ENCODE results near the gene FBXO38.

FBXO38 gene

DNA sequence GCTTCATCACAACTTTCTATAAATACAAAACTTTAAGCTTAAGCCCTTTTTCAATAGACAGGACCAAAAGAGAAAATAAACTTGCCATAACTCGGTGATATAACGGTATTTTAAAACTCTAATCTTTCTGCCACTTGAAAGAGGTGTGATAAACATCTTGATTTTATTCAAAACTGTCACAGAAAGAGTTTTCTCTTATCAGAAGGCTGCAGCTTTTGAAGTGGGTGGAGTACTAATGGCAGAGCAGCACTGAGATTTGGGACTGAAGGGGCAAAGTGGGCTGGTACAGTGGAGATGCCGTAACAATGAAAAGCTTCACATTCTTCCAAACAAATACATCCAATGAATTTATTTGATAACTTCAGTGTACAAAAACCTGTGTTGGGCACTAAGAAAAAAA, 92.5 kb downstream of the FBXO38 start (continued):
- no peak for TF ChIP-seq ZNF23 (tag by site-specific recombination; IDR thresholded peaks at IDR 0.05; ENCODE audit: borderline replicate concordance)
- no peak for TF ChIP-seq HOXD13 (CRISPR knock-in tag; IDR thresholded peaks at IDR 0.05; ENCODE audit: borderline replicate concordance)
- TF ChIP-seq, protein P1, sequence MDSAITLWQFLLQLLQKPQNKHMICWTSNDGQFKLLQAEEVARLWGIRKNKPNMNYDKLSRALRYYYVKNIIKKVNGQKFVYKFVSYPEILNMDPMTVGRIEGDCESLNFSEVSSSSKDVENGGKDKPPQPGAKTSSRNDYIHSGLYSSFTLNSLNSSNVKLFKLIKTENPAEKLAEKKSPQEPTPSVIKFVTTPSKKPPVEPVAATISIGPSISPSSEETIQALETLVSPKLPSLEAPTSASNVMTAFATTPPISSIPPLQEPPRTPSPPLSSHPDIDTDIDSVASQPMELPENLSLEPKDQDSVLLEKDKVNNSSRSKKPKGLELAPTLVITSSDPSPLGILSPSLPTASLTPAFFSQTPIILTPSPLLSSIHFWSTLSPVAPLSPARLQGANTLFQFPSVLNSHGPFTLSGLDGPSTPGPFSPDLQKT (IDR thresholded peaks at IDR 0.05; ENCODE audit: borderline replicate concordance, low read depth, low read length), result no peak
- TF ChIP-seq ZIC2 (tag by site-specific recombination; IDR thresholded peaks at IDR 0.05), result no peak

DNA sequence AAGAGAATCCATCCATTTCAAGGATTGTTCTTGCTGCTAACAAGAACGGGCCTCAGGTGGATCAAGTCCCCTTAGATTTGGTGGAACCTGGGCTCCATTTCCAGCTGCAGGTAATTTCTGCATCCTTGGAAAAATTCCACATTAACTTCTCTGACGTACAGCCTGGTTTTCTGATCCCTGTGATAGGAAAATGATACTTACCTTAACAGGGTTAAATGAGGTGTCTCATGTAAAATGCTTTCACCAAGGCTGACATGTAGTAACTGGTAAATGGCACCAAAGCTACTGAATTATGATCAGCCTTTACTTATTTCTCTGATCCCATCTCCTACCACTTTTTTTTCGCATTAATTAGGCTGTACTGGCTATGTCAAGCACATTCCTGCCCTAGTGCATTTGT, 93.7 kb downstream of the FBXO38 start:
- TF ChIP-seq TRIM28 (IDR thresholded peaks at IDR 0.05; ENCODE audit: borderline replicate concordance, low read length) (no peak), HOXC10 (CRISPR knock-in tag; IDR thresholded peaks at IDR 0.05) (no peak), ZFHX2 (tag by site-specific recombination; conservative IDR thresholded peaks at IDR 0.05) (no peak), ZNF138 (tag by site-specific recombination; IDR thresholded peaks at IDR 0.05; ENCODE audit: borderline replicate concordance) (no peak), ZNF248 (tag by site-specific recombination; IDR thresholded peaks at IDR 0.05) (no peak), ZNF274 (IDR thresholded peaks at IDR 0.05; ENCODE audit: low read length) (no peak), ZNF274 (tag by site-specific recombination; IDR thresholded peaks at IDR 0.05; ENCODE audit: borderline replicate concordance) (no peak)
- TF ChIP-seq, protein P2, sequence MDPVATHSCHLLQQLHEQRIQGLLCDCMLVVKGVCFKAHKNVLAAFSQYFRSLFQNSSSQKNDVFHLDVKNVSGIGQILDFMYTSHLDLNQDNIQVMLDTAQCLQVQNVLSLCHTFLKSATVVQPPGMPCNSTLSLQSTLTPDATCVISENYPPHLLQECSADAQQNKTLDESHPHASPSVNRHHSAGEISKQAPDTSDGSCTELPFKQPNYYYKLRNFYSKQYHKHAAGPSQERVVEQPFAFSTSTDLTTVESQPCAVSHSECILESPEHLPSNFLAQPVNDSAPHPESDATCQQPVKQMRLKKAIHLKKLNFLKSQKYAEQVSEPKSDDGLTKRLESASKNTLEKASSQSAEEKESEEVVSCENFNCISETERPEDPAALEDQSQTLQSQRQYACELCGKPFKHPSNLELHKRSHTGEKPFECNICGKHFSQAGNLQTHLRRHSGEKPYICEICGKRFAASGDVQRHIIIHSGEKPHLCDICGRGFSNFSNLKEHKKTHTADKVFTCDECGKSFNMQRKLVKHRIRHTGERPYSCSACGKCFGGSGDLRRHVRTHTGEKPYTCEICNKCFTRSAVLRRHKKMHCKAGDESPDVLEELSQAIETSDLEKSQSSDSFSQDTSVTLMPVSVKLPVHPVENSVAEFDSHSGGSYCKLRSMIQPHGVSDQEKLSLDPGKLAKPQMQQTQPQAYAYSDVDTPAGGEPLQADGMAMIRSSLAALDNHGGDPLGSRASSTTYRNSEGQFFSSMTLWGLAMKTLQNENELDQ (tag by site-specific recombination; IDR thresholded peaks at IDR 0.05; ENCODE audit: low read depth), result no peak
- TF ChIP-seq, protein P3, sequence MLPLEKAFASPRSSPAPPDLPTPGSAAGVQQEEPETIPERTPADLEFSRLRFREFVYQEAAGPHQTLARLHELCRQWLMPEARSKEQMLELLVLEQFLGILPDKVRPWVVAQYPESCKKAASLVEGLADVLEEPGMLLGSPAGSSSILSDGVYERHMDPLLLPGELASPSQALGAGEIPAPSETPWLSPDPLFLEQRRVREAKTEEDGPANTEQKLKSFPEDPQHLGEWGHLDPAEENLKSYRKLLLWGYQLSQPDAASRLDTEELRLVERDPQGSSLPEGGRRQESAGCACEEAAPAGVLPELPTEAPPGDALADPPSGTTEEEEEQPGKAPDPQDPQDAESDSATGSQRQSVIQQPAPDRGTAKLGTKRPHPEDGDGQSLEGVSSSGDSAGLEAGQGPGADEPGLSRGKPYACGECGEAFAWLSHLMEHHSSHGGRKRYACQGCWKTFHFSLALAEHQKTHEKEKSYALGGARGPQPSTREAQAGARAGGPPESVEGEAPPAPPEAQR (tag by site-specific recombination; IDR thresholded peaks at IDR 0.05), result no peak
- TF ChIP-seq, protein P4, sequence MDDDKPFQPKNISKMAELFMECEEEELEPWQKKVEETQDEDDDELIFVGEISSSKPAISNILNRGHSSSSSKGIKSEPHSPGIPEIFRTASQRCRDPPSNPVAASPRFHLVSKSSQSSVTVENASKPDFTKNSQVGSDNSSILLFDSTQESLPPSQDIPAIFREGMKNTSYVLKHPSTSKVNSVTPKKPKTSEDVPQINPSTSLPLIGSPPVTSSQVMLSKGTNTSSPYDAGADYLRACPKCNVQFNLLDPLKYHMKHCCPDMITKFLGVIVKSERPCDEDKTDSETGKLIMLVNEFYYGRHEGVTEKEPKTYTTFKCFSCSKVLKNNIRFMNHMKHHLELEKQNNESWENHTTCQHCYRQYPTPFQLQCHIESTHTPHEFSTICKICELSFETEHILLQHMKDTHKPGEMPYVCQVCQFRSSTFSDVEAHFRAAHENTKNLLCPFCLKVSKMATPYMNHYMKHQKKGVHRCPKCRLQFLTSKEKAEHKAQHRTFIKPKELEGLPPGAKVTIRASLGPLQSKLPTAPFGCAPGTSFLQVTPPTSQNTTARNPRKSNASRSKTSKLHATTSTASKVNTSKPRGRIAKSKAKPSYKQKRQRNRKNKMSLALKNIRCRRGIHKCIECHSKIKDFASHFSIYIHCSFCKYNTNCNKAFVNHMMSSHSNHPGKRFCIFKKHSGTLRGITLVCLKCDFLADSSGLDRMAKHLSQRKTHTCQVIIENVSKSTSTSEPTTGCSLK (tag by site-specific recombination; IDR thresholded peaks at IDR 0.05), result no peak
- TF ChIP-seq, protein P5, sequence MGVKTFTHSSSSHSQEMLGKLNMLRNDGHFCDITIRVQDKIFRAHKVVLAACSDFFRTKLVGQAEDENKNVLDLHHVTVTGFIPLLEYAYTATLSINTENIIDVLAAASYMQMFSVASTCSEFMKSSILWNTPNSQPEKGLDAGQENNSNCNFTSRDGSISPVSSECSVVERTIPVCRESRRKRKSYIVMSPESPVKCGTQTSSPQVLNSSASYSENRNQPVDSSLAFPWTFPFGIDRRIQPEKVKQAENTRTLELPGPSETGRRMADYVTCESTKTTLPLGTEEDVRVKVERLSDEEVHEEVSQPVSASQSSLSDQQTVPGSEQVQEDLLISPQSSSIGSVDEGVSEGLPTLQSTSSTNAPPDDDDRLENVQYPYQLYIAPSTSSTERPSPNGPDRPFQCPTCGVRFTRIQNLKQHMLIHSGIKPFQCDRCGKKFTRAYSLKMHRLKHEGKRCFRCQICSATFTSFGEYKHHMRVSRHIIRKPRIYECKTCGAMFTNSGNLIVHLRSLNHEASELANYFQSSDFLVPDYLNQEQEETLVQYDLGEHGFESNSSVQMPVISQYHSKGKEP (tag by site-specific recombination; IDR thresholded peaks at IDR 0.05), result no peak
- TF ChIP-seq, protein P6, sequence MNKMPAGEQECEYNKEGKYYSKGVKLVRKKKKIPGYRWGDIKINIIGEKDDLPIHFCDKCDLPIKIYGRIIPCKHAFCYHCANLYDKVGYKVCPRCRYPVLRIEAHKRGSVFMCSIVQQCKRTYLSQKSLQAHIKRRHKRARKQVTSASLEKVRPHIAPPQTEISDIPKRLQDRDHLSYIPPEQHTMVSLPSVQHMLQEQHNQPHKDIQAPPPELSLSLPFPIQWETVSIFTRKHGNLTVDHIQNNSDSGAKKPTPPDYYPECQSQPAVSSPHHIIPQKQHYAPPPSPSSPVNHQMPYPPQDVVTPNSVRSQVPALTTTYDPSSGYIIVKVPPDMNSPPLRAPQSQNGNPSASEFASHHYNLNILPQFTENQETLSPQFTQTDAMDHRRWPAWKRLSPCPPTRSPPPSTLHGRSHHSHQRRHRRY (tag by site-specific recombination; IDR thresholded peaks at IDR 0.05), result no peak
- TF ChIP-seq, protein P7, sequence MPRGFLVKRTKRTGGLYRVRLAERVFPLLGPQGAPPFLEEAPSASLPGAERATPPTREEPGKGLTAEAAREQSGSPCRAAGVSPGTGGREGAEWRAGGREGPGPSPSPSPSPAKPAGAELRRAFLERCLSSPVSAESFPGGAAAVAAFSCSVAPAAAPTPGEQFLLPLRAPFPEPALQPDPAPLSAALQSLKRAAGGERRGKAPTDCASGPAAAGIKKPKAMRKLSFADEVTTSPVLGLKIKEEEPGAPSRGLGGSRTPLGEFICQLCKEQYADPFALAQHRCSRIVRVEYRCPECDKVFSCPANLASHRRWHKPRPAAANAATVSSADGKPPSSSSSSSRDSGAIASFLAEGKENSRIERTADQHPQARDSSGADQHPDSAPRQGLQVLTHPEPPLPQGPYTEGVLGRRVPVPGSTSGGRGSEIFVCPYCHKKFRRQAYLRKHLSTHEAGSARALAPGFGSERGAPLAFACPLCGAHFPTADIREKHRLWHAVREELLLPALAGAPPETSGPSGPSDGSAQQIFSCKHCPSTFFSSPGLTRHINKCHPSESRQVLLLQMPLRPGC (tag by site-specific recombination; IDR thresholded peaks at IDR 0.05), result no peak
- TF ChIP-seq, protein P8, sequence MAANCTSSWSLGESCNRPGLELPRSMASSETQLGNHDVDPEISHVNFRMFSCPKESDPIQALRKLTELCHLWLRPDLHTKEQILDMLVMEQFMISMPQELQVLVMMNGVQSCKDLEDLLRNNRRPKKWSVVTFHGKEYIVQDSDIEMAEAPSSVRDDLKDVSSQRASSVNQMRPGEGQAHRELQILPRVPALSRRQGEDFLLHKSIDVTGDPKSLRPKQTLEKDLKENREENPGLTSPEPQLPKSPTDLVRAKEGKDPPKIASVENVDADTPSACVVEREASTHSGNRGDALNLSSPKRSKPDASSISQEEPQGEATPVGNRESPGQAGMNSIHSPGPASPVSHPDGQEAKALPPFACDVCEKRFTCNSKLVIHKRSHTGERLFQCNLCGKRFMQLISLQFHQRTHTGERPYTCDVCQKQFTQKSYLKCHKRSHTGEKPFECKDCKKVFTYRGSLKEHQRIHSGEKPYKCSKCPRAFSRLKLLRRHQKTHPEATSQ (tag by site-specific recombination; IDR thresholded peaks at IDR 0.05), result no peak
- no peaks in the 10 kb centered on the region for H3K9me3 ChIP-seq (ENCODE audit: control insufficient read depth, insufficient read depth, low read depth, low read length)
- H3K4me1 ChIP-seq (ENCODE audit: control insufficient read depth, insufficient read depth, low read length), result no peaks in the 10 kb centered on the region
- H3K36me3 ChIP-seq (ENCODE audit: control insufficient read depth in 2 of 2, insufficient read depth in 1 of 2, low read length in 2 of 2), result no peaks in the 10 kb centered on the region
- ChIA-PET CTCF (interaction anchor here (1.2 to 1.3 kb wide), 2 partner anchors 253 to 298 kb away, joined by 3 to 5 read pairs; no protein-coding TSS in a partner anchor), POLR2A (no interaction called here)
- H3K4me3 ChIP-seq (ENCODE audit: low read depth, low read length), result no peak overlapping the region
- no peak overlapping the region for H3K27ac ChIP-seq (ENCODE audit: extremely low read depth, low read depth, low read length)
